Measurements from ENCODE around the gene BMP8B.
"Not testable (repeated sequence)": the region's sequence is repeated elsewhere in the genome, so short reads cannot be mapped to it uniquely, and the experiment has no call there.

Gene BMP8B

DNA sequence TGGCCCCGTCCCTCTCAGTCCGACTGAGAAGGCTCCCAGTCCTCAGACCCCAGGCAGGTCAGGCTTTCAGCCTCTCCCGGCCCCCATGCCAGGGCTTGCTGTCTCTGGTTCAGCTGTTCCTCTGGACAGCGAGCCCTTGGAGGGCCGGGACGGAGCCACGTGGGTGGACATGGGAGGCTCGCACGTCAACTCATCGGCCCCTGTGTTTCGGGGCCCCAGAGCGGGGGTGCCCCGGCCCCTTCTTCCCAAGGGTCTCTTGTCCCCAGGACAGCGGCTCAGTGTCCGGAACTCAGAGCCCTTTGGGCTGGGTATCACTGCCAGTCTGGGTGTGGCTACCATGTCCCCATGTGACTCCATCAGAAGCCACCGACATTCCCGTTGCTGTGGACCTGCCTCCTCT is 10.8 kb downstream of the BMP8B start:
- DNase-seq (ENCODE audit: low read depth in 3 of 3): not testable (repeated sequence)

DNA sequence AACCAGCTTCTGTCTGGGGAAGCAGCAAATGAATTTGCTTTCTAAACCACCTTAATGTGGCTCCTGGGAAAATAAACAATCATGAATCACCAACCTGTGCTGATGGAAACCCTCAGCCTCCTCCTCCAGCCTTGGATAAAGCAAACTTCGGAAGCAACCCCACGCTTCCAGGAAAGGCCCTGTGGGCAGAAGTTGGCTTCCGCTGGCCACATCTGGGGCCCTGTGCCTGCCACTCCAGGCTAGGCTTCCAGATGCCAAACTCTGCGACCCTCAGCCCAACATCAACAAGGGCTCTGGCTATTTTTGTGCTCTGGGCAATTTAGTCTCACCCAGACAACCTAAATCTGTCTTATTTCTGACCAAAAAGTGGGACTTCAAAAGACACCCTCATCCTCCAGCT is 11.4 kb downstream of the BMP8B start:
- no peak for DNase-seq (ENCODE audit: low read depth in 3 of 3)

DNA sequence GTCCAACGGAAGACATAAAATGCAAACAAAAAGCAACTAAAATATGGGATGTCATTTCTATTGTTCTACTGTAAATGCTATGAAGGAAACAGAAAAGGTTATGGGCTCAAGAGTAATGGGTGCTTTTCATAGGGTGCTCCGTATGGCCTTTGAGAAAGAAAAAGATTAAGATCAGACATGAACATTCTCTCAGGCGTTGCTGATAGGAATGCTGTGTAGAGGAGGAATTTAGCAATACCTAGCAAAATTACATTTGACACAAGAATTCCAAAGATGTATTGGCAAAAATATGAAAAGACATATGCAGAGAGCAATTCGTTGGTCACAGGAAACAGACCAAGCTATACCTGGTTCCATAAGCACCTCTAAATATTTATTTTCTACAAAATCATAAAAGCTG is 11.8 kb downstream of the BMP8B start:
- DNase-seq (ENCODE audit: low read depth in 3 of 3): no peak

DNA sequence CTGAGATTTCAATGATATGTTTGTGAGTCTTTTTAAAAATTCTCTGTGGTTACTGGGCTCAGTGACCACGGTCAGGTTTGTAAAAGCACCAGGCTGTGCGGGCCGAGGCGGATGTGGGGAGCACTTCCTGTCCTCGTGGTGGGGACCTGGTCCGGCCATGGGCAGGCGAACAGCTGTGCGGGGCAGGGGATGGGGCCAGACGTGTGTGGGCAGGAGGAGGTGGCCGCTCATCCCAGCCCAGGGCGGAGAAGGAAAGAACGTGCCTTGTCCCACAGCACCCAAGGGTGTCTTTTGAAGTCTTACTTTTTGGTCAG is 12.3 kb downstream of the BMP8B start:
- DNase-seq (ENCODE audit: low read depth in 3 of 3): no peak

DNA sequence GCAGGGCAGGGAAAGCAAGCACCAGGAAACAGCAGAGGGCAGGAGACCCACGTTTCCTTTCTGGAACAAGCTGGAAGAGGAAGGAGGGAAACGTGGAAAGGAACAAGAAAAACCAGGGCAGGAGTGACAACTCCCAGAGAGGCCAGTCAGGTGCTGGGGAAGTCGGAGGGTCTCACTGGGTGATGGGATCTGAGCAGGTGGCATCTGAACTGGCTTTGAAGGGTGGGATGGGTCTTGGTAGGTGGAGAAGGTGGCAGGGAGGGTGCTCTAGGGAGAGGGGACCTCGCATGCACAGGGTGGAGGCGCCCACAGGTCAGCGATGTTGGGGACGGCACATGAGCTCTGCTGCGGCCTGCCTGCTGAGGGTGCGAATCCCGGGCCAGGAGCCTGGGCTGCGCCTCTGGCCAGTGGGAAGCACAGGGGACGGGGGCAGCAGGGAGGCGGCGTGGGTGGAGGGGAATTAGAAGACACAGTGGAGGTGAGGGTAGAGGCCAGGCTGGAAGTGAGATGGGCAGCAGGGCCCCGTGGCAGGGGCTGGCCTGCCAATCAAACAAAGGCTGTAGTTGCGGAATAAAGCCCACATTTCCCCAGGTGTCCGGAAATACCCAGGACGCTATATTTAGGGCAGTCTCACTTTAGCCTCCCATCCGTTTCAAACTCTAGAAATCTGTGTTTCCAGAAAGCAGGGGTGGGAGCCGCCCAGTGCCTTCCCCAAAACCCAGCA is 12.8 kb downstream of the BMP8B start:
- DNase-seq (ENCODE audit: low read depth in 3 of 3): not testable (repeated sequence)

DNA sequence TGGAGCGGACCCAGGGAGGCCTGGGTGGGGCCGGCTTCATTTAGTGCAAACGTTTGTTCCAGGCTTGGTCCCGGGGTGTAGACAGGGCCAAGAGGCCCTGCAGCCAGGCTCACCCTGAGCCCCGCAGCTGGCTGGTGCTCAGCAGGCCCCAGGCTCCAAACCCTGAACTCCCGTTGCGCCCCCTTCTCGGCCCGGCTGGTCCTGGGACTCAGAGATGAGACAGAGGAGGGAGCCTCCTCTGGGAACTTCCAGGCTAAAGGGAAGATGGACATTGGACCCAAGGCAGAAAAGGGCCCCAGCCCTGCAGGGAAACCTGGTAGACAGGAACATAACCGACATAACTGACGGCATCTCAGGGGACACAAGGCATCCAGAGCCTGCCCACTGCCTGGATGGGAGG is 13.5 kb downstream of the BMP8B start:
- DNase-seq (ENCODE audit: low read depth in 3 of 3): not testable (repeated sequence)

DNA sequence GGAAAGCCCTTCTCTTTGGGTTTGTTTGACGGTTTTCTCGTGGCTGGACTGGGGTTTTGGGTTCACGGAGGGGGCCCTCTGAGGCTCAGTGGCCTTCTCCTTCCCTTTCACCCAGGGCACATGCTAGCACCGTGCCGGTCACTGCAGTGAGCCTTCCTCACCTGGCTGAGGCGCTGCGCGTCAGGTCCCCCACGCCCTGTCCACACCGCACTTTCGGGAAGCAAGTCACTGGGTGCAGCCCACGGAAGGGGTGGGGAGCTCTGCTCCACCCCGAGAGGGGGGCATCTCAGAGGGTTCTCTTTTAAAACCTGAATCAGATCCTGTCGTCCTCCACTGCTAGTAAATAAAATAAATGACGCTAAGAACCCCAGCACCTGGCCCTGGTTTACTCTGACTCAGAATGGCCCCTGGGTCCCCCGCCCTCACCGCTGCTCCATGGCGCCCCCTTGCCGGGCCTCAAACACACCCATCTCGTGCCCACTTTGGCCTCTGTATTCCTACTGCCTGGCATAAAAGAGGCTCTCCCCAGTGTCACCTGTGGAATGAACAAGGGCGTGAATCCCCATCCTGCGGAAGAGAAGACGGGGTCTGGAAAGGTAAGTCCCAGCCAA is 15.2 kb downstream of the BMP8B start:
- not testable (repeated sequence) for DNase-seq (ENCODE audit: low read depth in 3 of 3)

DNA sequence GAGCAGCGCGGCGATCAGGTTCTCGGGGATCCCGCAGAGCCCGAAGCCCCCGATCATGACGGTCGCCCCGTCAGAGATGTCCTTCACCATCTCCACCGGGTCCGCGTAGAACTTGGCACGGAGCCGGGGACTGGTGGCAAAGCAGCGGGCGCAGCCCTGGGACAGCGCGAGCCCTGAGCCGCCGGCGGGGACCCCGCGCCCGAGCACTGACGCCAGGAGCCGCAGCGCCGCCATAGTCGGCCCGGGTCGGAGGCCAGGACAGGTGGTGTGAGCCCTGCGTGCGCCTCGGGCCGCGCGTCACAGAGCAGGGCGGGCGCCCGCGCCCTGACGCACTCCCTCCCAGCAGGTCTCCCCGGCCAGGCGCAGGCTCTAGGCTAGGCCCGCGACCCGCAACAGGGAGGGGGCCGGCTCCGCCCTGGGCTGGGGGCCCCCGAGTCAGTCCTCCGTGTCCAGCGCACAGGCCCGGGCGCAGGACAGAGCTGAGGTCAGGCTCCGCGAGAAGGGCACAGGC is 17.6 kb downstream of the BMP8B start, which contains the start of gene OXCT2:
TSS of gene OXCT2 (minus strand) at position 327 of the 511 bp plus-strand sequence. CDS start at position 234, 93 bp downstream.
- DNase-seq (ENCODE audit: low read depth in 3 of 3): peak in 1 of 3 experiments; percentile 13

DNA sequence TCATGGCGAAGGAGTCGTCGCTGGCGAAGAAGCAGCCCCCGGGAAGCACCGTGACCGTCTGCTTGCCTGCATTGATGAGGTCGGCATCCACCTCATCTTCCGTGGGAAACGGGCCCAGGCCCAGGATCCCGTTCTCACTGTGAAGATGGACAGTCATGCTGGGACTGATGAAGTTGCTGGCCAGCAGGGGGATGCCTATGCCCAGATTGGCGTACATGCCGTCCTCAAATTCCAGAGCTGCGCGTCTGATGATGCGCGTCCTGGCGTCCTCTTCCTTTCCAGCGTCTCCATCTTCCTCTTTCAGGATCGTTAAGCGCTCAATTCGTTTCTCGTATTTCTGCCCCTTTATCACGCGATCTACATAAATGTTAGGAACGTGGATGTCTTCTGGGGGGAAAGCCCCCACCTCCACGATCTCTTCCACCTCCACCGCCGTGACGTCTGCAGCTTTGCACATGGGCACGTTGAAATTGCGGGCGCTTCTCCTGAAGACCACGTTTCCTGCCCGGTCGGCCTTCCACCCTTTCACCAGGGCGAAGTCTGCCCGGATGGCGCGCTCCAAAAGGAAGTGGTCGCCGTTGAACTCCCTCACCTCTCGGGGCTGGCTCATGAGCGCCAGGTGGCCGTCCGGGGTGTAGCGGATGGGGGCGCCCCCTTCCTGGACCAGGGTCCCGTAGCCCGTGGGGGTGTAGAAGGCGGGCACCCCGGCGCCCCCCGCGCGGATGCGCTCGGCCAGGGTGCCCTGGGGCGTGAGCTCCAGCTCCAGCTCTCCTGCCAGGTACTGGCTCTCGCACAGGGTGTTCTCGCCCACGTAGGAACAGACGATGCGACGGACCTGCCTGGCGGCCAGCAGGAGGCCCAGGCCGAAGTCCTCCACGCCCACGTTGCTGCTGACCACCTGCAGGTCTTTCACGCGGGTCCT is 18.3 kb downstream of the BMP8B start:
- peak in 2 of 3 experiments; percentile 18 to 28 for DNase-seq (ENCODE audit: low read depth in 3 of 3)

DNA sequence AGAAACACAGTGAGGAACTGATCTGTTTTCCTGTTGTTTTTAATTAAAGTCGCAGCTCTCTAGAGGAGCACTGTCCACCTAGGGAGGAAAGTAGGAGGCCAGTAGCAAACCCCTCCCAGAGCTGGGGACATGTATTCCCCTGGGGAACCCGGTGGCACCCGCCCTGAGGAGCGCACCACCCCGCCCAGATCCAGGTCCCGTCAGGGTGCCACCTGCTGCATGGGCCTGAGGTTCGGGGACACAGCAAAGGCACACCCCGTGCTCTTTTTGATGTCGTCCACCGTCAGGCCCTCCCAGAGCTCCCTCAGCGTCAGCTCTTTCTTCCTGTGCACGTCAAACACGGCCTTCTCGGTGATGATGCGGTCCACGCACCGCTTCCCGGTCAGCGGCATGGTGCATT is 19.2 kb downstream of the BMP8B start:
- DNase-seq (ENCODE audit: low read depth in 3 of 3): not testable (repeated sequence)

DNA sequence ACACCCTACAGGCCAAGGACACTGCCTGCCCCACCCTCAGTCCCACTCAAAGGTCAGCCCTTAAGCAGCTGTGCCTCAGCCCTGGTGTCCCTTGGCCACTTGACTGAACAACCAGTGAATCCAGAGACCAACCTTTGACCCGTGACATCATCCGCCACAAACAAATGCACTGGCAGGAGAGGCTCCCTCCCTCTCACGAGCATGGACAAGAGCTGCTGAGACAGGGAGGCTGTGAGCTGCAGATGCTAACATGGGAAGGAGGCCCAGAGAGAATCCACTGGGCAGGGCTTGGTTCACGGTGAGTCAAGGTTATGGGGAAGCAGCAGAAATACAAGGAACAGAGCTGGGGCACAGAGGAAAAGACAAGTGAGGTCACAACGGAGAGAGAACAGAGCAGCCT is 22.2 kb downstream of the BMP8B start:
- not testable (repeated sequence) for DNase-seq (ENCODE audit: low read depth in 3 of 3)

DNA sequence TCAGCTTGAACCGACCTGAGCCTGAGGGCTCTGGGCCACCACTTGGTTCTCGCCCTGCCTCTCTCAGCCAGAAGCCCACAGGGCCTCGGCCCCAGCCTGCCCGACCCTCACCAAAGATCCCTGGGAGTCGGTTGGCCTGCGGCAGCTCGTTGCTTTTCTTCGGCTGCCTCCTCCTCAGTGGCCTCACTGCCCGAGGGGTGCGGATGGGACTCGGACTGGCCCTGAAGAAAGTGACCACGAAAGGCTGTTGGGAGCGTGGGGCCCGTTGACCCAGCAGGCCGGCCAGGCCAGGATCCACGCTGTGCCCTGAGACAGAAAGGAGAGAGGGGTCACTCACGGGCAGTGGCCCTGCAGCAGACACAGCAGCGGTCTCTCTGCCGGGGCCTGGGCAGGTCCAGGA is 24.2 kb downstream of the BMP8B start:
- DNase-seq (ENCODE audit: low read depth in 3 of 3): not testable (repeated sequence)

DNA sequence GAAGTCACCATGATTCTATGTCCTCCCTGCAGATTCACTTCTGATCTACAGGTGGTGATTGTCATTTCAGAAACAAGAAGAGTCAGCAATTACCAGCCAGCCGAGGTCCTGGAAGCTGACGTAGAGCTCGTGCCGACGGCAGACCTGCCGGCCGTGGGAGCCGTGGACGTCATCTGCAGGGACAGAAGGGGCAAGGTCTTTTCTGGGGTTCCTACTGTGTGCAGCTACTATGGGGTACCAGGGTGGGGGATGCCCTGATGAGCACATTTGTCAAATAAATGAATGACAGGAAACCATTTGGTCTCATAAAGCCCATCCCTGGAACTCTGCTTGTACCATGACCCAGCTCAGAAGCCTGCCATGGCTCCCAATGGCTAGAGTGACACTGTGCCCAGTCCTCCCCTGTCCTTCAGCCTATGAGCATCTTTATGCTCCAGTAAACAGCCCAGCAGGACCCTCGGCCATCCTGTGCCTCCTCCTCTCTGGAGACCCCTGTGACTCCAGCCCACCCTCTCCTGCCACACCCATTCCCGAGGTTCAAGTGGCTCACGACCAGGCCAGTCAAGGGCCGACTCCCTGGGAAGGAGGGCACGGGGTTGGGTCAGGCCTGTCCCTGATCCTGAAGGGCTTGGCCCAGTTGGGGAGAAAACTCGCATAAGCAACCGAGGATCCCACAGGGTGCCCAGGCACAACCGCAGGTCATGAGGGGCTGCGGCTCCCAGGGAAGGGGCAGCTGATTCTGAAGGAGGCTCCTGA is 24.9 kb downstream of the BMP8B start:
- DNase-seq (ENCODE audit: low read depth in 3 of 3): not testable (repeated sequence)

DNA sequence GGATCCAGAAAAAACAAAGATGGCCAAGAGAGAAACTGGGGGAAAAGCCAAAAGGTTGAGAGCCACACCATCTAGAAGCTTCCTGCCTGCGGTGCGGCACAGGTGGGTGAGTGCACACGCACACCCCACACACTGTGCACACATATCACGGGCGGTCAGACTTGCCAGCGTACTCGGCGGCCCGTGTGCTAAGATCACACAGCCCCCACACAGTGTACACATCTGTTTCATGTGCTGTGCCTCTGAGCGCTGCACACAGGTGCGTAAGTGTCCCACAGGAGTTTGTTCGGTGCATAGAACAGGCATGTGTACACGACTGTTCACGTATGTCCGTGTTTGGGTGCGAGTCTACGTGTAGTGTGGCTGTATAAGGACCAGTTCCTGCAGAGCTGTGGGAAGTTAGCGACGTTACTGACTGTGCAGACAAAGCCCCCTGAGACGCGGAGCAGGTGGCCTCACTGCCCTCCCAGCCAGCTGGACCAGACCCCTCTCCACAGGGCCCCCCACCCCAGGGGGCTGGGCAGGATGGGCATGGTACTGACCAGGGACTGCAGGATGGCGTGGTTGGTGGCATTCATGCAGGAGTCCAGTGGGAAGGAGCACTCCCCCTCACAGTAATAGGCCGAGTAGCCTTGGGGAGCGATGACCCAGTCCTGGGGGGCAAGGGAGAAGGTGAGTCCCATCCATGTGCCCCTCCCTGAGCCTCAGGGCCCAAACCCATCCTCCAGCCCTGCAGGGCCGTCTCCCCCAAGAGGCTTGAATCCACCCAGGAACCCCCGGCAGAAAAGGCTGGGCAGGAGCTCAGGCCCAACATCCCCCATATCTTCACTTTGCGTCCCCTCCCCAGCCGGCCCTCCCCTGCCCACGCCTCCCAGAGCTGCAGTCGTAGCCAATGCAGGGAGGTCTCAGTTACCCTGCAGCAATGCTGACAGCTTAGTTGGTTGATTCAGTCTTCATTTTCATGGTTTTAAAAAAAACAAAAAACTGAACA is 25.8 kb downstream of the BMP8B start:
- no peak for DNase-seq (ENCODE audit: low read depth in 3 of 3)

DNA sequence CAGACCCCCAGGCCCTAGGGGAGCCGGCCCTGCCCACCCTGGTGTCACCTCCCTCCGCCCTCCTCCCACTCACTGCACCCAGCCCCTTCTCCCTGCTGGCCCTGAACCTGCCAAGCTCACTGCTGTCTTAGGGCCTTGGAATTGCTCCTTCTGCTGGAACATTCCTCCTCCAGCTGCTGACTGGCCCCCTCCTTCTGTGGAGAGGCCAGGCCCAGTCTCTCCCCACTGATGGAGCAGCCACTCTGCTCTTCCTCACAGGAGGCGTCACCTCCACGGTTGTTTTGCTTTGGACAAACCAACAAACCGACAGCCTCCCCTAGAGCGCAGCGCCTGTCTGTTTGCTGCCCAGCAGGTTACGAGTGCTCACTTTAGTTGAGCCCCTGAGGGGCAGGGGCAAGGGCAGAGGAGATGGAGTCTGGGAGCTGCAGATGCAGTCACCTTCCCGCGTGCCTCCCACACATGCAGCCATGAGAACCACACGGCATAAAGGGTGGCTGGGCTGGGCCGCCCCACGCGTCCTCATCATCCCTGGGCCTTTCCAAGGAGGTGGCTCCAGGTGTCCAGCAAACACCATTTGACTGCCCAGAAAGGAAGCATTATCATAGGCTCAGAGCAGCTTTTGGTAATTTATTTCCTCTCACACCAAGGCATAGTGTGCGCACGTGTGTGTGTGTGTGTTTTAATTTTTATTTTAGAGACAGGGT is 27.0 kb downstream of the BMP8B start:
- DNase-seq (ENCODE audit: low read depth in 3 of 3): no peak

DNA sequence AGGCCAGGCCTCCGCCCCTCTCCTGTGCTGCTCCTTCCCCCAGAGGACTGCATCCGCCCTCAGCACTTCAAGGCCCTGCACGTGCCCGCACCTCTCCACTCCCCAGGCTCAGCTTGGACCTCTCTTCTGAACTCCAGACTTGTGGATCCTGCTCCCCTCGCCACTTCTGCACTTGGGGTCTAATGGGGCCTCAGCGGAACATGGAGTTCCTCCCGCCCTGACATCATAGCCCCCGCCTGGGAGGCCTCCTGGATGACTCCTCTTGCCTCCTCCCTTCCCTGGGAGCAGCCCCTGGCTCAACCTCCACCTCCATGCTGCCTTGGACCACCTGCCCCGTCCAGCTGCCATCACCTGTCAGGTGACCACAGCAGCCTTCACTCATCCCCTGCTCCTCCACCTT is 27.6 kb downstream of the BMP8B start:
- no peak for DNase-seq (ENCODE audit: low read depth in 3 of 3)

DNA sequence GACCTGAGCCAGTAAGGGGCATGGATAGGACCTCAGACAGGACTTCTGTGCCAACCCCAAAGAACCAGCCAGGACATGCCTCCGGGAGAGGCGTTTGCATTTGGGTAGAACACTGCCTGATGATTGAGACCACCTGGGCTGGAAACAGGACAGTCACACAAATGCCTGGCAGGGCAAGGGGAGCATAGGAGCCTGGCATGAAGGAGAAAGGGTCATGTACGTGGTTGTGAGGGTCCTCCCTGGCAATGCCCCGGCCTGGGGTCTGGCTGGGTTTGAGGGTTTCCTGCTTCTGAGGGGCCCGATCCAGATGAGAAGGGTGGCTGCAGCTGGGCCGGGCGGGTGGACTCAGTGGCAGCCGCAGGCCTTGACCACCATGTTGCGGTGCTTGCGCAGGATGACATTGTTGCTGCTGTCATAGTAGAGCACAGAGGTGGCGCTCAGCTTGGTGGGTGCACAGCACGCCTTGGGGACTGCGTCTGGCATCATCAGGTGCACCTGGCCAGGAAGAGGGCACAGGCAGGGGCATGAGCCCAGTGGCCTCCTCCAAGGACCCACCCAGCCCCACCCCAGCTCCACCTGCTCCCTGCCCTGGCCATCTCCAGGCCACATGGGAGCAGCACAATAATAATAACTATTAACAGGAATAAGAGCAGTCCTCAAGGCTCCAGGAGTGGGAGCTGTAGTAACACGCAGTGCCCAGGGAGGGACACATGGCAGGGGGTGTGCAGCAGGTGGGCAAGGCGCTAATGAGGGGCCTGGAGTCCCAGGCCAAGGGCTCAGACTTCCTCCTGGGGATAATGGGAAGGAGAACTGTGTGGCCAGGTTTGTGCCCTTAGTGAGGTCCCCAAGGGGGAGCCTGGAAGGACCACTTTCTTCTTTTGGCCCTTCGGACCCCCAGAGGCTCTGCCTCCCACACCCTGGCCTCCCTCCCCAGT is 28.3 kb downstream of the BMP8B start:
- DNase-seq (ENCODE audit: low read depth in 3 of 3): no peak

DNA sequence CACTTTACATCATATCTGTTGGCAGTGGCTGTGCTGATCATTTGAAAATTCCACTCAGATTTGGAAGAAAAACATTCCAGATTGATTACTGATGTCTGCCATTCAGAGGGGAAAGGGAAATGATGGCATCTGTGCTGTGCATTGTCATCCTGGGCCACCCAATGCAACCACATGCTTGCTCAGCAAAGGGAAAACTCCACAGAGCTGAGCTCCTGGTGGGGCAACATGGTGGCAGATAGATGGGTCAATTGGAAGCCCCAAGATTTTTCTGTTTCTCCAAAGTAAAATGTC is 29.3 kb downstream of the BMP8B start:
- DNase-seq (ENCODE audit: low read depth in 3 of 3): no peak
